IMR-90 (cell line): ENCODE results near the gene ADGRD1.

Experiments
- MXI1 ChIP-seq: IDR thresholded peaks from 2 replicates; pipeline ENCODE4 v1.6.1; 2012; ENCODE audit warnings: low read depth, mild to moderate bottlenecking, low read length, moderate library complexity, borderline replicate concordance
- RAD21 ChIP-seq: IDR thresholded peaks from 2 replicates; pipeline ENCODE4 v1.6.1; 2012; ENCODE audit warnings: low read length, improper control_type of control experiment
- SMC3 ChIP-seq: fragments of 150-350 bp; IDR thresholded peaks from 2 replicates; pipeline ENCODE4 v1.6.1; 2016; ENCODE audit warnings: low read depth, mild to moderate bottlenecking, antibody characterized with exemption, low read length, moderate library complexity
- USF2 ChIP-seq: fragments of 150-350 bp; IDR thresholded peaks from 2 replicates; pipeline ENCODE4 v1.6.1; 2017; ENCODE audit warnings: mild to moderate bottlenecking, antibody characterized with exemption, low read length, low read depth
- TF ChIP-seq, protein P1 (sequence below): conservative IDR thresholded peaks from 2 replicates; pipeline ENCODE4 v1.5.1; 2012; ENCODE audit warnings: mild to moderate bottlenecking, low read depth, low read length, improper control_type of control experiment

DNA sequence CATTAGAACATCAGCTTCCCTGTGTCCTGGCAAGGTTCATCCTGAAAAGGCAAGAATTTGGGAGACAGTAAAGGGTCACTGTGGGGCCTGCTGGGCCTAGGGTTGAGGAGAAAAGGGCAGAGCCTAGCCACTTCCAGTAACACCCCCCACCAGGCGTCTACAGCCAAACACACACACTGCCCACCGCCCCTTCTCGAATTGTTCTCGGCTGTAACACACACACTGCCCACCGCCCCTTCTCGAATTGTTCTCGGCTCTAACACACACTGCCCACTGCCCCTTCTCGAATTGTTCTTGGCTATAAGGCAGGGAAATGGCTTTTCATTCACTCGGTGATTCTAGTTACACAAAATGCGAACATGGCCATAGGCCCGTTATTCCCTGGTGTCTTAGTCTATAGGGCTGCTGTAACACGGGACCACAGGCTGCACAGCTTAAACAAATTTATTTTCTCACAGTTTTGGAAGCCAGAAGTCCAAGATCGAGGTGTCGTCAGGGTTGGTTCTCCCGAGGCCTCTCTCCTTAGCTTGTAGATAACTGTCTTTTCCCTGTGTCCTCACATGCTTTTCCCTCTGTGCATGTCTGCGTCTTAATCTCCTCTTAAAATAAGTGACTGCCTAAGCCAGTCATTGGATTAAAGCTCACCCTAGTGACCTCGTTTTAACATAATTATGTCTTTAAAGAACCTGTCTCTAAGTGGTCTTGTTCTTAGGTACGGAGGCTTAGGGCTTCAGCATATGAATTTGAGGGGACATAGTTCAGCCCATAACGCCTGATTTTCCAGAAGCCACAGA is 171.0 kb downstream of the ADGRD1 start:
- no peak for TF ChIP-seq SMC3
- TF ChIP-seq, protein P1, sequence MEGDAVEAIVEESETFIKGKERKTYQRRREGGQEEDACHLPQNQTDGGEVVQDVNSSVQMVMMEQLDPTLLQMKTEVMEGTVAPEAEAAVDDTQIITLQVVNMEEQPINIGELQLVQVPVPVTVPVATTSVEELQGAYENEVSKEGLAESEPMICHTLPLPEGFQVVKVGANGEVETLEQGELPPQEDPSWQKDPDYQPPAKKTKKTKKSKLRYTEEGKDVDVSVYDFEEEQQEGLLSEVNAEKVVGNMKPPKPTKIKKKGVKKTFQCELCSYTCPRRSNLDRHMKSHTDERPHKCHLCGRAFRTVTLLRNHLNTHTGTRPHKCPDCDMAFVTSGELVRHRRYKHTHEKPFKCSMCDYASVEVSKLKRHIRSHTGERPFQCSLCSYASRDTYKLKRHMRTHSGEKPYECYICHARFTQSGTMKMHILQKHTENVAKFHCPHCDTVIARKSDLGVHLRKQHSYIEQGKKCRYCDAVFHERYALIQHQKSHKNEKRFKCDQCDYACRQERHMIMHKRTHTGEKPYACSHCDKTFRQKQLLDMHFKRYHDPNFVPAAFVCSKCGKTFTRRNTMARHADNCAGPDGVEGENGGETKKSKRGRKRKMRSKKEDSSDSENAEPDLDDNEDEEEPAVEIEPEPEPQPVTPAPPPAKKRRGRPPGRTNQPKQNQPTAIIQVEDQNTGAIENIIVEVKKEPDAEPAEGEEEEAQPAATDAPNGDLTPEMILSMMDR = no peak
- no peak for TF ChIP-seq RAD21
- TF ChIP-seq MXI1 = no peak
- no peak for TF ChIP-seq USF2
